Endothelial cell of umbilical vein (primary cell): Measurements from ENCODE around the gene PPP1R12C.

Experiments
- CTCF ChIP-seq, 2 donors: IDR thresholded peaks; 1 replicate in 1 of 2; 2 replicates in 1 of 2; pipeline ENCODE4 v1.5.1; 2011; ENCODE audit warnings: low read length in 2 of 2, mild to moderate bottlenecking in 2 of 2, moderate library complexity in 2 of 2, control low read depth in 1 of 2, inconsistent platforms in 1 of 2, low read depth in 1 of 2; ENCODE audit not compliant: insufficient read depth in 1 of 2; ENCODE audit errors: extremely low read depth in 1 of 2
- EZH2 ChIP-seq: IDR thresholded peaks from 2 replicates; pipeline ENCODE4 v1.6.1; 2012; ENCODE audit warnings: borderline replicate concordance, low read depth, mild to moderate bottlenecking, moderate library complexity, low read length, inconsistent platforms; ENCODE audit not compliant: severe bottlenecking

DNA sequence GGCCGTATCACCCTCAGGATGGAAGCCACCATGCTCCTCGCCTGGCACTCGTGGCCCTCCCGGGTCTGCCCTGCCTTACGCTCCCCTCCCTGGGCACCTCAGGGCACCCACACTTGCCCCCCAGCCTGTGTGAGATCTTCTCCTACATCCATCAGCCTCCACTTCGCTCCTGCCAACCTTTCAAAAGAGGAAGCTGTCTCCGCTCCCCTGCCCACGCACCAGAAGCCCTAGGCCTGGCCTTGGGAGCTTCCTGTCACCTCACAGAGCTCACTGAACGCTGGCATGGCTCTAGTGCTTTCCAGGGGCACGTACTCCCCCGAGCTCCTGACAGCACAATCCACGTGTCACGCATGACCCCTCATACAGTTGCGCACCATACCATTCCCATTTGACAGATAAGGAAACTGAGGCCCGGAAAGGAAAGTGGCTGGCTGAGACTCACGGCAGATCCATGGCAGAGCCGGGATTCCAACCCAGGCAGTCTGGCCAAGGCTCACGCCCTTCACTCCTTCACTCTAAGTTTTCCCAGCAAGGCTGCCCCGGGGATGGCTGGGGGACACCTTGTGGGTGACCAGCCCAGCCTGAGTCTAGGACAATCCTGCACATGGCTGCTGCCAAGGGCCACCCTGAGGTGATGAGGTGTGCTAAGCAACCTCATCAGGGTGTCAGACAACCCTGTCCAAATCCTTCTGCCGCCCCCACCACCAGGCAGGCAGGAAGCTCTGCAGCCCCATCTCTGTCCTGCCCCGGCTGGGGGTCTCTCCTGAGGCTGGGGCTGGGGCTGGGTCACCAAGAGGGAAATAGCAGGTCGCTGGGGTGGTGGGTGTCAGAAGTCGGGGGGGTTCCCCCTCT is 19.3 kb downstream of the PPP1R12C start:
- TF ChIP-seq EZH2 = no peak
- no peak for TF ChIP-seq CTCF (IDR thresholded peaks at IDR 0.05; ENCODE audit: extremely low read depth in 1 of 2, insufficient read depth in 1 of 2, low read depth in 1 of 2, low read length in 2 of 2)
